ENCODE data around the gene DPP6.

Gene DPP6

DNA sequence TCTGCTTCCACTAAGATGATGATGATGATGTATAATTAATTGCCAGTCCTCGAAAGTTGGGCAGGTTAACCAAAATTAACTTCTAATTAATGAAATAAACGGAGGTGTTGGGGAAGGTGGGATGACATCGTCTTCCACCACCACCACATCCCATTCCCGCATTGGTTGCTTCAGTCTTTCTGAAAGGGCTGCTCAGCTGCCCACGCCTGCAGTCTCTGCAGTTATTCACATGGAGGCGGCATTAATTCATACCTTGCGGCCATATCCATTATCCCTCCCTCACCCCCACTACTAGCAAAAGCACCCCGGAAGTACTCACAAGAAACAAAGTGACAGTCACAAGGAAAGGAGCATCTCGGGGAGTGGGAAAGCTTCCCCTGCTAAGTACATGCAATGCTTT, 387.9 kb downstream of the DPP6 start:
- in situ Hi-C loops (cut with HindIII; ENCODE audit: low sequenced_read_pairs): no loop called here

DNA sequence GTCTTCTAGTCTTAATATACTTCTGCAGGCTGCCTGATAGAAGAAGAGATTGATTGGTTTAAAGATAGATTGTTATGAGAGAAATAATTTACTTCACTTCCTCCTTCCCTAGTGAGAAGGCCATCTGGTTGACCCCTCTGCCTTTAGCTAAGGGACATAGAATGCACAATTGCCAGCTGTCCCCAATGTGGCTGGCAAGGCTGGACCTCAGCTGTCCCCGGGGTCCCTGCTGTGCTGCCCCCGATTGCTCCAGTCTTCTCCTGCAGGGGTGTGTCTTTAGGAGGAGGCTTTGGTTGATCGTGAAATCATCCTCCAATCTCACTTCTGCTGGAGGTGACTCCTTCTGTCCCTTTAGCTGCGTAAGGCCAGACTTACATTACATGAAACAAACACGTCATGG, 388.5 kb downstream of the DPP6 start:
- in situ Hi-C loops (cut with HindIII; ENCODE audit: low sequenced_read_pairs): no loop called here

DNA sequence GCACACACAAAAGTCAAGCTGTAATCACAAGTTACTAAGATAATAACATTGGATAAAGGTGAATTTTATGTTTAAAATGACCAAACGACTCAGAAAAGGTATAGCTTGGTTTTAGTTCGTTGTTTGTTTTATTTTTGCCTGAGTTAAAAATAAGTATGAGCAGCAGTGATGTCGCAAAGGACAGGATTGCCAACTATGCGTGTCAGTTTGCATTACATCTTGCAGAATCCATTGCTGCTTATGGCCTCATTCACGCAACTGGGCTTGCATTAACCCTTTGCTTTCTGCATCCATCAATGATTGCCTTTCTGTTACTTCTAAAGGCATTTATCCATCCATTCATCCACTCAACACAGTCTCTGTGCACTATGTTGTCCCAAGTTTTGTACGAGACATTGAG, 389.6 kb downstream of the DPP6 start:
- in situ Hi-C loops (cut with HindIII; ENCODE audit: low sequenced_read_pairs): no loop called here

DNA sequence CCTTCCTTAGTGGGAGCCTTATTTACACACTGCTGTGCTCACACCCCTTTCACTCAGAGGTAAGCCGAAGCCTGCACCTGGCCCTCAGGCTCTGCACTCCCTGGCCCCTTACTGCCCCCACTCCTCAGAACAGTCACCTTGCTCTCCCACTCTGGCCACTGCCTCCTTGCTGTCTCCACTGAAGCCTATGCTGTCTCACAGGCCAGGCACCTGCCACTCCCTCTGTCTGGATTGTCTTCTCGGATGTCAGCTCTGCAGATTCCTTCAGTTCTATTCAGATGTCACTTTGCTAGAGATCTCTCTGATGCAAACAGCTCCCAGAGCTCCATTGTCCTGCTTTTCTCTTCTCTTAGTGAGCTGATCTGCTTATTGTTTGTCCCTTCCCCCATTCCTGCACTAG, 390.7 kb downstream of the DPP6 start:
- in situ Hi-C loops (cut with HindIII; ENCODE audit: low sequenced_read_pairs): no loop called here

DNA sequence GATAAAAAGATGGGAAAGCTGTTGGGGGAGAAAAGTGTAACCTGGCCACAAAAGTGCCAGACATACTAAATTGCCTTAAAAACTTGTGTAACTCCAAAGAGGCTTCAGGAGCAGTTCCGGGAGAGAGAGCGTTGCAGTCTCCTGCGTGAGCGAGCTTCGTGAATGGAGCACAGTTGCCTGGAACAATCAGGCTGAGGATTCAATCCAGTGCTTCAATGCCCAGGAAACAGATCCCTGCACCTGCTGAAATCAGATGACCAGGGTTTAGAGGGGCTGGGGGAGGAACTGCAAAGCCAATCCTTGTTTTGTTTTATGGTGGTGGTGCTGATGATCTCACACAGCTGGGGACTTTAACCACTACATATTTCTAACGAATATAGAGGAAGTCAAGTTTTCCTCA, 398.3 kb downstream of the DPP6 start:
- in situ Hi-C loops (cut with HindIII; ENCODE audit: low sequenced_read_pairs): no loop called here

DNA sequence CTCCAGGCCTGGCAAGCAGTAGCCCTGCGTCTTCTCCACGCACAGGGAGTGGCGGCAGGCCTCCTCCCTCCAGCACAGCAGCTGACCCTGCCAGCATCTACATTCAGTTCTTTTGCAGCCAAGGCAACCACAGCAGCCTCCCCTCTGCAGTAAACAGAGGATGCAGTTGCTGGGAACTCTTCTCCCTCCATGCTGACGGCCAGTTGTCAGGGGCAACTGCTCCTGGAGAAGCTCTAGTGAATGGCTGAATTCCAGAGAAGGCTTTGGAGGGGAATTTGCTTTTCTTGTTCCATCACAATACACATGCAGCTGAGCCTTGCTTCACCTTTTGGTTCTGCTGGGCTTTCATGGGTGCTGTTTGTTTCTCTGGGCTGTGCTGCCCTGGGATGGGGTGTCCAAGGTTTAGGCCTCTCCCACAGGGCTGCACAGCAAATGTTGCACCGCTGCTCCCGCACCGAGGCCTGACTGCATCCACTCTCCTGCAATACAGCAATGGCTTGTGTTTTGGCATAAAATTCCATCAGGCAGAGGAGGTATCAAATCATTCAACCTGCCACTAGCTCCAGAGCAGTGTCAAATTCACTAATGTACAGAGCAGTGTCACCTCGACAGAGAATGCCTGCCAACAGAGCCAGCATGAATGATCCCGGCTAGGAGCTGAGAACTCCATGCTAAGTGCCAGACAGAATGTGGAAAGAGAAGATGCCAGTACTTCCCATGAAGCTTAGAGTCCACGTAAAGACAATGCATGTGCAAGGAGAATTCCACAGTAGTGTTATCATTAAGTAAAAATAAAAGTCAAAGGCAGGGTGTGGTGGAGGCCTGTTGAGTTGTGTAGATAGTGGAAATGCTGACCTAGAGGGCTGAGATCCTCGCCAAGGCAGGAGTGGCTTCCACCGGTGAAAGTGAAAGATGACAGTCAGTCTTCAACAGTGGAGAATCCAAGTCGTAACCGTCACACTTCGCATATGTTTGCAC, 399.6 kb downstream of the DPP6 start:
- in situ Hi-C loops (cut with HindIII; ENCODE audit: low sequenced_read_pairs): no loop called here

DNA sequence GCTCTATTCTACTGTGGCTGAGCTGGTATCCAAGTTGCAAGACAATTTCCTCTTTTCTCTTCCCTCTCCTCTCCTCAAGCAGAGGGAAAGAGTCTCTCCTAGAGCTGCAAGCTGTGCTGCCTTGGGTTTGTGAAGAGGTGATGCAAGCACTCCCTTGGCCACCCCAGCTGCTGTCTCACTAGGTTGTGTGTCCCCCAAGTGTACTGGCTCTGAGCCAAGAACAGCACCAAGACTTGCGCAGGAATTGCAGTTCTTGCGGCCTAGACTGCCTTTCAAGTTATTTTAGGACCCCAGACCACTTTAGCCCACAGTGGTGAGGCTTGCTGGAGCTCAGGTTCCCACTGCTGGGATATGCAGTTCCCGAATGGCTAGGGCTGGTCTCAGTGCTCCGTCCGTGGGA, 411.6 kb downstream of the DPP6 start:
- in situ Hi-C loops (cut with HindIII; ENCODE audit: low sequenced_read_pairs): no loop called here

DNA sequence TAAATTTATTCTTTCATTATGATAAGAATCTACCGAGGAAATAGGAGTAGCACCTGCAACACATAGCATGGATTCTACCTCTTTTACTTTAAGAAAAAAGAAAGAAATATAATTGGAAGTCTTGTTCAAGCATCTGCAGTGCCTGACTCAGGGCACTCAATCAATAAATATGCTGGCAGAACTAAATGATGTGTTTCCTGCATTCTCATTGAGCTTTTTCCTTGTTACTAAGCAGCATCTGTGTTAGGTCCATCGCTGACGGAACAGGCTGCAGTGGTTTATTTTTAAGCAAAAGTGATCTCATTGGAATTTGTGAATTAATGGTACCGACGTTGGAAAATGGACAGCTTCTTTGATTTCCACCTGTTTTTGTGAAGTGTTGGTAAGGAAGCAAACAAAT, 417.5 kb downstream of the DPP6 start:
- in situ Hi-C loops (cut with HindIII; ENCODE audit: low sequenced_read_pairs): no loop called here

DNA sequence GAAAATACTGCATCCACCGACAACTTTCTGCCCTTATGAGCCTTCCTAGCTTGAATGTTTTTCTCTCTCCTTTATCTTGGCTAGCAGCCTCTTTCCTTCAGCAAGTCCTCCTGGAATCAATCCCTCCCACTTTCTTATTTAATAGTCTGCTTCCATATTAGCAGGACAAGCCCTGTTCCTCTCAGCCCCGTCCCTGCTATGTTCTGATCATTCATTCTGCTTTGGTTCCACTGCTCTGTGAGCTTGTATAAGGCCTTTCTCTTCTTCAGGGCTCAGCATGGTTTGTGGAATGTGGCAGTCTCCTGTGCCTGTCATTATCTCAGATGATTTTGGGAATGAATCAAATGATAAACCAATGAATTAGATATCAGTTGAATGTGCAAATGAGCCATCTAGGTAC, 420.1 kb downstream of the DPP6 start:
- in situ Hi-C loops (cut with HindIII; ENCODE audit: low sequenced_read_pairs): no loop called here

DNA sequence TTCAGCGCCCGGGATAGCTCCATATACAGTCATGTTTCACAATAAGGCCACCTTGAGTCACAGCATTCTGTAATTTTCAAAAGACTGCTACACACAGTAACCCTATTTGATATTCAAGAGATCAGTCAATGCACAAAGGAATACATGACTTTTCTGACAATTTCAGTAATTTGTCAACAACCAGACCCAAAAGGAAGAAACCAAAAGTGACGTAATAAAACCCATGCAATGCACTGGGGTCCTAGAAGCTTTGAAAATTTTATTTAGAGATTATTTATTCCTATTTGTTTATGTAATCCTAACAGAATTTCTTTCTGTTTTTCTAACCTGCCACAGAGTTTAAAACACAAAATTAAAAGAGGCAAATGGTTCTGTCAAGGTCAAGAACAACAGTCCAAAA, 421.2 kb downstream of the DPP6 start:
- in situ Hi-C loops (cut with HindIII; ENCODE audit: low sequenced_read_pairs): no loop called here

DNA sequence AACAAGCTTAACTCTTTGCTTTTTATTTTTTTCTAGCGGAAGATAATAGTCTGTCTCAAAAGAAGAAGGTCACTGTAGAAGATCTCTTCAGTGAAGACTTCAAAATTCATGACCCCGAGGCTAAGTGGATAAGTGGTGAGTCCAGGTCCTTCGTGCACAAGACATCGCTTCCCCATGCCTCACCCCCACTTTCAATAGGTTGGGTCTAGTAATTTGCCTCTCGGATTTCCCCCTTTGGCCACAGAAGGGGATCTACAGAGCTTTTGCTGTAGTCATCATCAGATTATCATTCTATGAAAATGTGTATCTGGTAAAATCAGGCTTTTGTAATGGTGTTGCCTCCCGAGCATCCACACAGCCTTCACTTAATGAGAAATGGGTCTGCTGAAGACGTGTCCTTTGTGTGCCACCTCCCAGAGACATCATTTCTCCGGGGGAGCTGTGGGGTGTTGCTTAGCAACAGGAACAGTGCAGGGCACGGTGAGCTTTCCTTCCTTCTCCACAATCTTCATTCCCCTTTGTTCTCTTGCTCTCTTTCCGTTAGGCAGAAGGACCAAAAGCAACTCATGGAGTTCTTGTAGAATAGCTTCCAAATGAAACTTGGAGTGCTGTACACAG, 422.8 kb downstream of the DPP6 start:
- in situ Hi-C loops (cut with HindIII; ENCODE audit: low sequenced_read_pairs): no loop called here

DNA sequence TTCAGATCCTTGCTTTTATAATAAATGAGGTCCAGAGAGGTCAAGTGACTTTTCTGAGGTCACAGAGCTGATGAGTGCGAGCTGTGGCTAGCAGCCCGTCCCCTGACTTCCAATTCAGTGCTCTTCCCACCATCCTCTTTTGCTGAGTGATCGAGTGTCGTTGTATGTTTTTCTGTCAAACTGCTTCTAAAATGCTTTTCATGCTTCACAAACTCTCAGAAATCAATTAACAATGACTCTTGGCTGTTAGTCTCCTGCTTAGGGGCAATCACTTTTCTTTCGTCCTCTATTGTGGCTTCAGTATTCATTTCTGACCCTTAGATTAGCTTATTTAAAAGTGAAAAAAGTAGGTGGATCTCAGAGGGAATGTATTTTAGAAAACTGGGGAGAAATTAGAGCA, 423.7 kb downstream of the DPP6 start:
- in situ Hi-C loops (cut with HindIII; ENCODE audit: low sequenced_read_pairs): no loop called here

DNA sequence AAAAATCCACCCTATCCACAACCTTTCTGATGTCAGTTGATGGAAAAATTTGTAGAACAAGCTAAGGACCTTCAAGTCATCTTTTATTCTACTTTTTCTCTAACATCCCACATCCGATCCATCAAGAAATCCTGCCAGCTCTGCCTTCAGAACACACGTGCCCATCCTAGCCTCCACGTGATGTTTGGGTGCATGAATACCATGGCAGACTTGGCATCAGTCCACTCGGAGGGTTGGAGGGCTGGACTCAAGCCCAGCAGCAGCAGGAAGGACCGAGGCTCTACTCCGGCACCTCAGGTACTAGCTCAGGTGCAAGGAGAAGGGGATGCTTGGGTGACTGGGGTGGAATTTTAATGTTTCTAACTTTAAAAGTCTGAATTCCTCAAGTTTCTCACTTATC, 428.6 kb downstream of the DPP6 start:
- in situ Hi-C loops (cut with HindIII; ENCODE audit: low sequenced_read_pairs): no loop called here

DNA sequence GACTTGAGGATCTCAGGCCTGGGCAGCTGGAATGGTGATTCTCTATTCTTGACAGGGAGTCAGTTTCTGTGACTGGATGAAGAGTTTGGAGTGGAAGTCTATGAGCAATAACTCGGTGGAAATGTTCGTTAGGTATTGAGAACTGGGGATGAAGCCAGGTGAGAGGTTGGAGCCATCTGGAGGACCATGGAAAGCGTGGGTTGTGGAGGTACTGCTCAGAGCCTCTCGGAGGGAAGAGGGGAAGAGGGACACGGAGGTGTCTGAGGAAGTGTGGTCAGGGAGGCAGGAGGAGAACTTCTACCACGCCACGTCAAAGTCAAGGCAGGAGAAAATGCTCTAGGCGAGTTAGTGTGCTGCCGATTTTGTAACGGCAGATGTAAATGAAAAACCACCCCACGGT, 430.7 kb downstream of the DPP6 start:
- in situ Hi-C loops (cut with HindIII; ENCODE audit: low sequenced_read_pairs): no loop called here

DNA sequence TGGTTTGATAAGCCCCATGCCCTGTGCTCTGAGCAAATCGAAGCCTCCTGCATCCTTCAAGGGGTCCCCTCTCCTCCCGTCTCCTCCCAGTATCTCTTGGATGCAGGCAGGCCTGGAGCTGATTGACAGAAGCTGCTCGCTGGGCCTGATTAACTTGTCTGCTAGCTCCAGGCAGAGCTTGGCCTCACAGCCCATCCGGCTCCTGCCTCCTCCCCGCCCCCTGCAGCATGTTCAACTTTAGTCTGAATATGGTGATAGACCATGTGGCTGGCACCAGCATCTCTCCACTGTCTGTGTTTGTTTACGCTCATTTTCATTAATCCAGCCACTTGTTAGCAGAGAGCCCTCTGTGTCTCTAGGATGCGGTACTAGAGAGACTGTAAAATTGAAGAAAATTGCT, 432.2 kb downstream of the DPP6 start:
- in situ Hi-C loops (cut with HindIII; ENCODE audit: low sequenced_read_pairs): no loop called here

DNA sequence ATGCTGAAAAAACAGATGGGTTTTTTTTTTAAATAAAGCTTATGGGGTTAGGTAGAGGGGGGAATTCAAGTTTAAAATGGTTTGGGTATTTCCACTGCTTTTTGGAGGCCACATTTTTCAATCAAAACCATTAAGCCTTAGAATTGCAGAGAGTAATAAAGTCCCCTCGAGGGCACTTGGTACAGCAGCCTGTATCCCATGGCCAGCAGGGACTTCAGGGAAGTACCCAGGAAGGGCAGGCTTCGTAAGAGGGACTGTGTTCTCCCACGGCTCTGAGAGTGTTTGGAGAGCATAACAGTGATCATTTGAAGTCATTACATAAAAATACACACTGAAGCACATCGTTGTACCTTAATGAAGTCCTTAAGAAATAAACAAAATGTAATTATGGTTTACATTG, 432.7 kb downstream of the DPP6 start:
- in situ Hi-C loops (cut with HindIII; ENCODE audit: low sequenced_read_pairs): no loop called here

DNA sequence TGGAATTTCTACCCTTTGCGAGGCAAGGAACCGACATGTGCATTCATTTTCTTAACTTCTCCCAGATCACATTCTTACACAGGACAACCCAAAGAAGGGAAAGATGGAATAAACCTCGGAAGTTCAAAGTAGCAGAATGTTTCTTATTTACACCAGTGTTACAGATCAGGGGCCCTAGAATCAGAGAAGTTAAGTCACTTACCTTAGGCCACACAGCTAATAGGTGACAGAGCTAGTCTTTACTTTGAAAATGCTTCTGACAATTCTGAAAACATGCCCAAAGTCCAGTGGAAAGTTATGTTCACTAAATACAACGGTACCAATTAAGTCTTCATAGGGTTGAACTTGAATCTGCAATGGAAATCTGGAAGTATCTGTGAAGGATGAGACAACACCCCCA, 437.7 kb downstream of the DPP6 start:
- in situ Hi-C loops (cut with HindIII; ENCODE audit: low sequenced_read_pairs): no loop called here

DNA sequence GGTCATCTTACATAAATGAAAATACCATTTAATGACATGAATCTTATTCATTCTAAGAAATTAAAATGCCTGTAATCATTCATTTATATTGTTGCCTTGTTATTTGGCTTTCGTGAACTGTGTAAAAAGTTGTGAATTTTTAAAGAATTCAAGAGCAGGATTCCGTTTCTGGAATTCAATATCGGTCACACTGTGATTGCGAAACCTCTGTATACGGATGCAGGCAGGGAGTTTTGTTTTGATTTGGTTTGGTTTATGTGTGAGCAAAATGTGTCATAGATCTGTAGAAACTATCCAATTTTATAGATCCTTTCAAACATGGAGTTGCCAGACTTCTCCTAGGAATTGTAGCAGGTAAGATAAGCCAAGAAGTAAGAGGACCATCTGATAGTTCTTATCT, 441.4 kb downstream of the DPP6 start:
- in situ Hi-C loops (cut with HindIII; ENCODE audit: low sequenced_read_pairs): no loop called here

DNA sequence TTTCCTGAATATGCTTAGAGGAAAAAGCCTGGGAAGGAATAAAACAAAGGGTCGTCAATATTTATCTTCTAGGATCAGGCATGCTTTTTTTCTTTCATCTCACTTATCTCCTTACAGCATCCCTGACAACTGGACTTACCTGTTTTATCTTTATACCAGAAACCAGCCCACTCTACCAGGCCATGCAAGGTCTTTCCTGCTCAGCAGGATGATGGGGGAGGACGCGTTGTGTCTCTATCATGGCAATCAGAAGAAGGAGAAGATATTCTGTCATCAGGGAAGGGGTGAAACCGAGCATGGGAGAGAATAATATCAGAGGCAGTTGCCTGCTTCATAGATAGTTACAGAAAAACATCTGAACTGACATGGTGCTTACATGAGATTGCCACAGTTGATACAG, 445.6 kb downstream of the DPP6 start:
- in situ Hi-C loops (cut with HindIII; ENCODE audit: low sequenced_read_pairs): no loop called here

DNA sequence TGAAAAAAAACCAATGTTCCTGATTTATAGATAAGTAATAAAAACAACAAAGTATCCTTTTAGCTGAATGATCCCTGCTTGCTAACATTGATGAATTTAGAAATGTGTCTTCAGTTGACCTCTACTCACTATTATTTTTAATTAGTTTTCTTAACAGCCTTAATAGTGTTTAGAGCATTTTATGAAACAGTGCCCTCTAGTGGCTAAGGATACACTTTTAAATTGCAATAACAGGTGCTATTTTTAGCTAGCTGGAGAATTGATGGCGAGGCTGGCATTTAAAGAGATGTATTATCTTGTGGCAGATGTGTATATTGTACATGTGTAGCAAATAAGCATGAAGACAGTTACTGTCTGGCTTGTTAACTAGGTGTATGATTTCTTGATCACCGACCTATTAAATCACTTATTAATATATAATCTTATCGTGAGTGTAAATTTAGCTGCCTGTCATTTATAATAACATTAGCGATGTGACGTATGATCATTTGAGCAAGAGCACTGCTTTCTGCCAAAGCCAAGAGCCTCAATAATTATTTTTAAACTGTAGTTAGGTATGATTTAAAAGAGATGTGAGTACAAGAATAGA, 451.9 kb downstream of the DPP6 start:
- in situ Hi-C loops (cut with HindIII; ENCODE audit: low sequenced_read_pairs): no loop called here

DNA sequence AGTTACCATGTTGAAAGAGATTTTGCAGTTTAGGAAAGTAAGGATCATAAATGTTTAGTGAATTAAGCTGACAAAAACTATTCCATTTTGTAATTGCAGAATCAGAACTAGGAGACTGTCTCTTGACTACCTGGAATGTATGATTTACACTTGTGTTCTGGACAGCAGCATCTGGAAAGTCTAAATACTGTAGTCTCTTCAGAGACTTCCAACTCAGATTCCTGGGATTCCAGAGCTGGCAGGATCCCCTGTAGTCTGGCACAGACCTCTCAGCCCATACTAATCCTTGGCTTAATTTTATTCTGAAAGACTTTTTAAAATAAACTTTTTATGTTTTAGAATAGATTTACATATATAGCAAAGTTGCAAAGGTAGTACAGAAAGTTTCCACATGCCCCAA, 452.7 kb downstream of the DPP6 start:
- in situ Hi-C loops (cut with HindIII; ENCODE audit: low sequenced_read_pairs): no loop called here

DNA sequence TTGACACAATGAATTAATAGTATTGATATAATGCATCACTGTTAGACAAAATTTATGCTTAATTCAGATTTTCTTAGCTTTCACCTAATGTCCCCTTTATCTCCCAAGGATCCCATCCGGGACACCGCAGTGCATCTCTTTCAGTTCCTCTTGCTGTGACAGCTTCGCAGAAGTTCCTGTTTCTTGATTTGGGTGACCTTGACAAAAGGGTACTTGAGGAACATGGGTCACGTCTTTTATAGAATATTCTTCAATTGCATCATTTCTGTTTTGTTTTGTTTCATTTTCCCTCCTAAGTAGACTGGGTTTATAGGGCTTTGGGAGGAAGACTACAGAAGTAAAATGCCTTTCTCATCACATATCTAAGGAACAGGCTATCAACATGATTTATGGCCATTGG, 453.2 kb downstream of the DPP6 start:
- in situ Hi-C loops (cut with HindIII; ENCODE audit: low sequenced_read_pairs): no loop called here

All from DLD1 (cell line).